Epithelial cell of proximal tubule (primary cell): Measurements from ENCODE around the gene ADAMTS6. TPM values are rescaled to one million over a fixed set of nuclear protein-coding genes. Genes with fewer than 3 reads are reported as not detected.

Experiments
- DNase-seq: peaks from one replicate; pipeline ENCODE4 v3.0.0-alpha.2; 2011; ENCODE audit warnings: low read depth
- H3K4me3 ChIP-seq: 2 replicates; pipeline ENCODE4 v1.5.1; 2011; ENCODE audit warnings: low read depth, mild to moderate bottlenecking, low read length
- CTCF ChIP-seq: conservative IDR thresholded peaks from 2 replicates; pipeline ENCODE4 v1.5.1; 2012; ENCODE audit warnings: low read depth, mild to moderate bottlenecking, low read length
- total RNA-seq: library from RNA; depleted of rRNA; stranded (reverse); fragments of >200 nt; gene quantifications from 2 replicates; pipeline ENCODE4 v1.2.3, GENCODE V29; 2015

ADAMTS6 gene
- total RNA-seq, 1 donor from 2014 or later, result 3.5 TPM

DNA sequence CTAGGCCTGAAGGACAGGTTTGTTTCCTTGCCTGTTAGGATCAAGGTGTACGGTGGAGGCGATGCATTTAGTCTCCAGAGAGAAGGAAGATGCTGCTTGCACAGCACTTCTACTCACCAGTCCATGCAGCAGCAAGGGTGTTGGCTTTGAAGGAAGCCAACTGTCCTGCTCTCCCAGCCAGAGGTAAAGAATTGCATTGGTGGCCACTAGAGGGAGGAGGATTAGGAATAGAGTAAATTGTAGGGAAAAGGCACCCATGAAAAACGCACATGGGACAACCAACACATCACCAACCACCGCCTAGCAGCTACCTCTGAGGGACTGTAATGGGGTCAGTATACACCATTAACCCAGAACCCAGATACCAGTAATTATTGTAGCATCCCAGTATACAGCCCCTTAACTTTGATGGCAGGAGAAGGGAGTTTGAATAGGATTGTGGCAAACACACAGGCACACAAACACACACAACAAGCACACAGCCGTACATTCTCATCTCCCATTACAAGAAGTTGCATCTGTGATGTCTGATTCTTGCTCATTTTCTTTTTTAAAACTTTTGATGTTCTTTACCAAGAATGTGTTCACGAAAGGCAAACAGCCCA is 267.7 kb downstream of the ADAMTS6 start:
- DNase-seq, result no peak

DNA sequence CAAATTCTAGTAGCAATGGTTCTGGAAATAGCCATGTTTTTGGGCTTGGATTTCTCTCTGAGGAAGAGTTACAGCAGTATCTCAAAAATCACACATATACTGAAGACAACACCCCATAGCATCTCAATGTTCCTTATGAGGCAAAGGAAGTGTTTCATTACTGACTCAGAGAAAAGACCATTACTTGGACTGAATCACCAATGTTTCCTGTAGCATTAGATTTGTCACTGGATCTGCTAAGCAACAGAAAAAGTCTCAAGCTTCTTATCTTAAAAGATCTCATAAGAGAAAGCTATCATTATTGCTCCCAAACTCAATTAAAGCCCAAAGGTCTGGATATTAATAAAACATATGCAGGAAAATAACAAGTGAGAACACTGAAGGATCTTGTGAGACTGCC is 272.4 kb downstream of the ADAMTS6 start:
- peak; percentile 58 for DNase-seq

More for the DNA sequence above, 267.7 kb downstream of the ADAMTS6 start:
- peak; percentile 71 for TF ChIP-seq CTCF
- no peak overlapping the region for H3K4me3 ChIP-seq

DNA sequence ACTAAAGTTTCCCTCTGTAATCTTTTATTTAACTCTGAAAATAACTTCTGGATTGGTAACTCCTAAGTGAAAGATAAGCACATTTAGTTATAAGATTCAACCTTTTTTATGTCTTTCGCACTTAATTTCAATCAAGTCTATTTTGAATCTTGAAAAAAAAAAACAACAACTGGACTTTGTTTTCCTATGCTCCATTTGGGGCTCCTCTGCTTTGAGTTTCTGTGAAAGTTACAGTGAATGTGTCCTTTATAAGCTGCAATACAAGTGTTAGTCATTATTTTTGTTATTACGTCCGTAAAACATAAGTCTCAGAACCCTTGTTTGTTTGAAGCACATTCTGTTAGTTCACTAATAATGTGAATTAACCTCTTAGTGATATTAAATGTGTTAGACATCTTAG is 276.8 kb downstream of the ADAMTS6 start:
- no peak for TF ChIP-seq CTCF
- no peak overlapping the region for H3K4me3 ChIP-seq
- DNase-seq, result no peak

More for the DNA sequence above, 272.4 kb downstream of the ADAMTS6 start:
- no peak overlapping the region for H3K4me3 ChIP-seq
- no peak for TF ChIP-seq CTCF

- no peak overlapping the region for H3K4me3 ChIP-seq
- TF ChIP-seq CTCF, result no peak
- DNase-seq, result no peak
Measured at GRCh38 chr5:65203746-65204145, 278.0 kb downstream of the ADAMTS6 start.

GRCh38 chr5:65199993-65200675 is 281.6 kb downstream of the ADAMTS6 start:
- no peak for DNase-seq
- no peak for TF ChIP-seq CTCF

GRCh38 chr5:65198456-65199120 is 283.1 kb downstream of the ADAMTS6 start:
- H3K4me3 ChIP-seq, result no peak overlapping the region
- TF ChIP-seq CTCF, result no peak
- DNase-seq, result peak; percentile 85

More at GRCh38 chr5:65199993-65200675, 281.6 kb downstream of the ADAMTS6 start:
- no peak overlapping the region for H3K4me3 ChIP-seq
